ENCODE data around the gene CYSRT1.

- TF ChIP-seq POLR2A (IDR thresholded peaks at IDR 0.05; ENCODE audit: low read depth, low read length) = no peak
- TF ChIP-seq TAF1 (IDR thresholded peaks at IDR 0.05; ENCODE audit: borderline replicate concordance, low read depth, low read length) = no peak
- TF ChIP-seq POLR2AphosphoS5 (IDR thresholded peaks at IDR 0.05; ENCODE audit: low read depth, low read length) = no peak
Observed at GRCh38 chr9:137201205-137201868, 23.6 kb upstream of the CYSRT1 start.
